Spleen (tissue), 7 donors: ENCODE measurements around the gene ROR1.

Experiments used
- POLR2A ChIP-seq, 3 donors: fragments of 450-650 bp; IDR thresholded peaks; one replicate each; pipeline ENCODE4 v1.5.1; 2017; ENCODE audit warnings: antibody characterized with exemption in 3 of 3, mild to moderate bottlenecking in 1 of 3
- POLR2AphosphoS5 ChIP-seq, 3 donors: sonication (generic); formaldehyde crosslinking; IDR thresholded peaks; one replicate each; pipeline ENCODE4 v1.5.1; 2017; ENCODE audit warnings: antibody characterized with exemption in 3 of 3
- TF ChIP-seq, protein P1 (sequence below), 11 experiments: fragments of 200-600 bp in 7 of 11; fragments of 450-650 bp in 4 of 11; sonication (generic) in 4 of 11; IDR thresholded peaks in 8 of 11; conservative IDR thresholded peaks in 3 of 11; 1 replicate in 7 of 11; 2 replicates in 4 of 11; pipeline versions ENCODE4 v1.4.0 to v1.8.0; 2016 to 2021; ENCODE audit warnings: antibody characterized with exemption in 11 of 11, inconsistent platforms in 4 of 11, mild to moderate bottlenecking in 1 of 11
- donor health status: DM: no; HTN: no; CAD: no; lungs with moderate emphysema.
- donor health status: DM: no; HTN: no; CAD: no.
- donor health status: DM: no; HTN: no; CAD: no.

DNA sequence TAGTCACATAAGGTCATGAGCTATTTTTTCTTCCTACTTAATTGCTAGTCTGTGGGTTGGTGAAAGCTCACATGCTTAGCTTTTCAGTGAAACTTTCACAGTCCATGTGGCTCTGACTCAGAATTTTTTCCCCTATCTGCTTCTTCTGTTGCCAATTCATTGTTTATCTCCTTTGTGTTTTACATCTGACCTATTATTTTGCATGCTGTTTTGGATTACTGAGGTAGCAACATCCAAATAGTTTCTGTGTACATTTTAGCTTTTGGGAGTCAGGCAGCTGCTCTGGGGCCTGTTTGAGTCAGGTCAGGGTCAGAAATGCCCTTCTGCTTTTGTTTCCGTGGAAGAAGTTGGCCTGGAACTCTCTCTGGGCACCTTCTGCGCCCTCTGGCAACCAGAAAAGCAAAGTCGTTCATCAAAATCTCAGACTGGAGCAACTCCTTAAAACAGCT, 40.0 kb downstream of the ROR1 start:
- no peak for TF ChIP-seq POLR2A (IDR thresholded peaks at IDR 0.05)
- TF ChIP-seq, protein P1, sequence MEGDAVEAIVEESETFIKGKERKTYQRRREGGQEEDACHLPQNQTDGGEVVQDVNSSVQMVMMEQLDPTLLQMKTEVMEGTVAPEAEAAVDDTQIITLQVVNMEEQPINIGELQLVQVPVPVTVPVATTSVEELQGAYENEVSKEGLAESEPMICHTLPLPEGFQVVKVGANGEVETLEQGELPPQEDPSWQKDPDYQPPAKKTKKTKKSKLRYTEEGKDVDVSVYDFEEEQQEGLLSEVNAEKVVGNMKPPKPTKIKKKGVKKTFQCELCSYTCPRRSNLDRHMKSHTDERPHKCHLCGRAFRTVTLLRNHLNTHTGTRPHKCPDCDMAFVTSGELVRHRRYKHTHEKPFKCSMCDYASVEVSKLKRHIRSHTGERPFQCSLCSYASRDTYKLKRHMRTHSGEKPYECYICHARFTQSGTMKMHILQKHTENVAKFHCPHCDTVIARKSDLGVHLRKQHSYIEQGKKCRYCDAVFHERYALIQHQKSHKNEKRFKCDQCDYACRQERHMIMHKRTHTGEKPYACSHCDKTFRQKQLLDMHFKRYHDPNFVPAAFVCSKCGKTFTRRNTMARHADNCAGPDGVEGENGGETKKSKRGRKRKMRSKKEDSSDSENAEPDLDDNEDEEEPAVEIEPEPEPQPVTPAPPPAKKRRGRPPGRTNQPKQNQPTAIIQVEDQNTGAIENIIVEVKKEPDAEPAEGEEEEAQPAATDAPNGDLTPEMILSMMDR (IDR thresholded peaks at IDR 0.05 in 8 of 11, conservative IDR thresholded peaks at IDR 0.05 in 3 of 11): no peak
- TF ChIP-seq POLR2AphosphoS5 (IDR thresholded peaks at IDR 0.05): no peak
